Activated CD8-positive, alpha-beta T cell treated with anti-CD3 and anti-CD28 coated beads for 36 hours (primary cell): ENCODE measurements around the gene PTPRH. TPM values are rescaled to one million over a fixed set of nuclear protein-coding genes. Genes with fewer than 3 reads are reported as not detected.
"Not testable (repeated sequence)": the region's sequence is repeated elsewhere in the genome, so short reads cannot be mapped to it uniquely, and the experiment has no call there.

Experiments
- ATAC-seq: fragments of 200-7000 bp; cut with Tn5 transposase; one replicate; pipeline ENCODE4 v1.10.0; 2021; ENCODE audit warnings: mild to moderate bottlenecking, moderate library complexity
- CTCF ChIA-PET: fragments of 350-600 bp; sonication (Branson Sonifier 250); formaldehyde crosslinking; loops from one replicate; lab custom pipeline; 2021; ENCODE audit warnings: antibody characterized with exemption; lab: Charles Lee
- POLR2A ChIA-PET: fragments of 350-600 bp; sonication (Branson Sonifier 250); formaldehyde crosslinking; loops from one replicate; lab custom pipeline; 2021; ENCODE audit warnings: antibody characterized with exemption; lab: Charles Lee
- DNase-seq: peaks from one replicate; pipeline ENCODE4 v3.0.0-alpha.2; 2020
- H3K27ac Mint-ChIP-seq: one replicate; pipeline ENCODE4 v1.8.0; 2021; ENCODE audit warnings: mild to moderate bottlenecking, mixed read lengths
- H3K27me3 Mint-ChIP-seq: one replicate; pipeline ENCODE4 v1.8.0; 2021; ENCODE audit warnings: mixed read lengths
- H3K36me3 Mint-ChIP-seq: one replicate; pipeline ENCODE4 v1.8.0; 2021; ENCODE audit warnings: low read depth, mixed read lengths
- H3K4me1 Mint-ChIP-seq: one replicate; pipeline ENCODE4 v1.8.0; 2021; ENCODE audit warnings: low read depth, mixed read lengths
- H3K4me3 Mint-ChIP-seq: one replicate; pipeline ENCODE4 v1.8.0; 2021; ENCODE audit warnings: mild to moderate bottlenecking, moderate library complexity, mixed read lengths
- H3K9me3 Mint-ChIP-seq: one replicate; pipeline ENCODE4 v1.8.0; 2021; ENCODE audit warnings: mixed read lengths
- CTCF ChIP-seq: fragments of 200-600 bp; IDR thresholded peaks from one replicate; pipeline ENCODE4 v1.8.0; 2022; ENCODE audit warnings: antibody characterized with exemption, mild to moderate bottlenecking
- intact Hi-C: fragments of 100-400 bp; cut with micrococcal nuclease; formaldehyde crosslinking; loops from one replicate; pipeline ENCODE4 v1.10.0; 2022
- total RNA-seq, 2 experiments: library from RNA; stranded (reverse); gene quantifications; one replicate each; pipeline ENCODE4 v1.2.3, GENCODE V29; 2021

The PTPRH gene
- total RNA-seq, 2 experiments from 2014 or later, result not detected

- POLR2A ChIA-PET, result no interaction called here
- Mint-ChIP-seq H3K9me3 (no peaks in the 10 kb centered on the region), H3K36me3 (no peaks in the 10 kb centered on the region), H3K27ac (no peak within 1 kb of the TSS), H3K4me1 (peaks cover 17% of the 10 kb centered on the region), H3K27me3 (peaks cover 41% of the 10 kb centered on the region), H3K4me3 (no peak within 1 kb of the TSS)
- DNase-seq, result no peak
- no peak for TF ChIP-seq CTCF
- ATAC-seq, result no peak
- CTCF ChIA-PET, result interaction anchor here (1.2 kb wide), 1 partner anchor 17 kb away, joined by 3 read pairs; no protein-coding TSS in a partner anchor
- intact Hi-C loops, result no loop called here
These were observed 52.0 kb downstream of the PTPRH start, which contains the start of gene TNNI3 for GRCh38 chr19:55157064-55157908. TNNI3 (minus strand) TSS chr19:55157732; CDS start chr19:55157589, 143 bp downstream.

GRCh38 chr19:55156202-55157063 is 52.9 kb downstream of the PTPRH start:
- ChIA-PET POLR2A (no interaction called here), CTCF (no interaction called here)
- intact Hi-C loops, result no loop called here
- Mint-ChIP-seq H3K4me3 (no peak overlapping the region), H3K27ac (no peak overlapping the region), H3K4me1 (peaks cover 24% of the 10 kb centered on the region), H3K27me3 (peaks cover 41% of the 10 kb centered on the region), H3K36me3 (no peaks in the 10 kb centered on the region), H3K9me3 (peaks cover 8% of the 10 kb centered on the region)
- no peak for TF ChIP-seq CTCF
- DNase-seq (peak; percentile 62), ATAC-seq (peak; percentile 29)

- H3K4me3 Mint-ChIP-seq, CTCF ChIA-PET, H3K36me3 Mint-ChIP-seq, DNase-seq, intact Hi-C loops, POLR2A ChIA-PET, ATAC-seq, H3K27ac Mint-ChIP-seq: not testable (repeated sequence)
- peaks cover 24% of the 10 kb centered on the region for H3K4me1 Mint-ChIP-seq
- peaks cover 10% of the 10 kb centered on the region for H3K9me3 Mint-ChIP-seq
- H3K27me3 Mint-ChIP-seq, result peaks cover 41% of the 10 kb centered on the region
These were observed 53.5 kb downstream of the PTPRH start for GRCh38 chr19:55155784-55156183.

- ATAC-seq (no peak), DNase-seq (no peak)
- ChIA-PET CTCF (interaction anchor here (0.6 kb wide), 1 partner anchor 12 kb away, joined by 3 read pairs; no protein-coding TSS in a partner anchor), POLR2A (no interaction called here)
- intact Hi-C loops, result no loop called here
- H3K9me3 Mint-ChIP-seq, result peaks cover 10% of the 10 kb centered on the region
- H3K27ac Mint-ChIP-seq, result no peak overlapping the region
- H3K4me3 Mint-ChIP-seq, result no peak overlapping the region
- no peak for TF ChIP-seq CTCF
- peaks cover 33% of the 10 kb centered on the region for H3K27me3 Mint-ChIP-seq
- no peaks in the 10 kb centered on the region for H3K36me3 Mint-ChIP-seq
- peaks cover 22% of the 10 kb centered on the region for H3K4me1 Mint-ChIP-seq
These were observed 55.5 kb downstream of the PTPRH start for GRCh38 chr19:55153652-55154264.

- DNase-seq (no peak), ATAC-seq (no peak)
- no peaks in the 10 kb centered on the region for H3K36me3 Mint-ChIP-seq
- intact Hi-C loops, result no loop called here
- TF ChIP-seq CTCF, result no peak
- ChIA-PET POLR2A (interaction anchor here (1.5 kb wide), 1 partner anchor 11 kb away, joined by 5 read pairs; no protein-coding TSS in a partner anchor), CTCF (interaction anchor here (1.6 kb wide), 1 partner anchor 8 kb away, joined by 8 read pairs; no protein-coding TSS in a partner anchor)
- peaks cover 29% of the 10 kb centered on the region for H3K27me3 Mint-ChIP-seq
- H3K4me3 Mint-ChIP-seq, result no peak overlapping the region
- peak overlapping the region; percentile 44 for H3K27ac Mint-ChIP-seq
- H3K9me3 Mint-ChIP-seq, result peaks cover 10% of the 10 kb centered on the region
- peaks cover 22% of the 10 kb centered on the region for H3K4me1 Mint-ChIP-seq
These were observed 57.3 kb downstream of the PTPRH start for GRCh38 chr19:55152017-55152416.
